Tibial artery (tissue), 4 donors: ENCODE data around the gene TXNDC11.

Source experiments
- DNase-seq, 2 donors: peaks; one replicate each; pipeline ENCODE4 v3.0.0-alpha.2; 2019
- H3K27ac ChIP-seq, 2 donors: fragments of 200-600 bp; sonication (generic) in 1 of 2; 1 replicate in 1 of 2; 2 replicates in 1 of 2; pipeline ENCODE4 v1.5.1; 2018 to 2019; ENCODE audit warnings: mild to moderate bottlenecking in 1 of 2
- H3K27me3 ChIP-seq, 2 donors: fragments of 200-600 bp; sonication (generic) in 1 of 2; one replicate each; pipeline versions ENCODE4 v1.5.1 to v1.6.0; 2016 to 2019
- H3K36me3 ChIP-seq, 3 donors: fragments of 200-600 bp; sonication (generic) in 2 of 3; one replicate each; pipeline ENCODE4 v1.5.1; 2016 to 2019; ENCODE audit warnings: mild to moderate bottlenecking in 2 of 3
- H3K4me1 ChIP-seq, 4 donors: fragments of 200-600 bp; sonication (generic) in 2 of 4; 1 replicate in 3 of 4; 2 replicates in 1 of 4; pipeline ENCODE4 v1.5.1; 2016 to 2019
- H3K4me3 ChIP-seq, 2 donors: fragments of 200-600 bp; sonication (generic) in 1 of 2; 1 replicate in 1 of 2; 2 replicates in 1 of 2; pipeline ENCODE4 v1.5.1; 2018 to 2019; ENCODE audit warnings: mild to moderate bottlenecking in 2 of 2
- H3K9me3 ChIP-seq, 3 donors: fragments of 200-600 bp; sonication (generic) in 1 of 3; one replicate each; pipeline ENCODE4 v1.5.1; 2016 to 2019
- intact Hi-C: fragments of 100-400 bp; cut with DNase I; formaldehyde crosslinking; loops from one replicate; pipeline ENCODE4 v1.15.0; 2023; ENCODE audit warnings: low total_unique reads
- TF ChIP-seq, protein P1 (sequence below), 2 experiments: fragments of 200-600 bp in 1 of 2; fragments of 450-650 bp in 1 of 2; IDR thresholded peaks; one replicate each; pipeline ENCODE4 v1.5.1; 2017 to 2019; ENCODE audit warnings: antibody characterized with exemption in 2 of 2, mild to moderate bottlenecking in 1 of 2, moderate library complexity in 1 of 2

TXNDC11 gene

GRCh38 chr16:11708421-11708820 is 34.2 kb downstream of the TXNDC11 start:
- H3K36me3 ChIP-seq, result peaks cover 5 to 45% (median 39%) of the 10 kb centered on the region in 3 donors
- H3K27ac ChIP-seq, result no peak overlapping the region
- TF ChIP-seq, protein P1, sequence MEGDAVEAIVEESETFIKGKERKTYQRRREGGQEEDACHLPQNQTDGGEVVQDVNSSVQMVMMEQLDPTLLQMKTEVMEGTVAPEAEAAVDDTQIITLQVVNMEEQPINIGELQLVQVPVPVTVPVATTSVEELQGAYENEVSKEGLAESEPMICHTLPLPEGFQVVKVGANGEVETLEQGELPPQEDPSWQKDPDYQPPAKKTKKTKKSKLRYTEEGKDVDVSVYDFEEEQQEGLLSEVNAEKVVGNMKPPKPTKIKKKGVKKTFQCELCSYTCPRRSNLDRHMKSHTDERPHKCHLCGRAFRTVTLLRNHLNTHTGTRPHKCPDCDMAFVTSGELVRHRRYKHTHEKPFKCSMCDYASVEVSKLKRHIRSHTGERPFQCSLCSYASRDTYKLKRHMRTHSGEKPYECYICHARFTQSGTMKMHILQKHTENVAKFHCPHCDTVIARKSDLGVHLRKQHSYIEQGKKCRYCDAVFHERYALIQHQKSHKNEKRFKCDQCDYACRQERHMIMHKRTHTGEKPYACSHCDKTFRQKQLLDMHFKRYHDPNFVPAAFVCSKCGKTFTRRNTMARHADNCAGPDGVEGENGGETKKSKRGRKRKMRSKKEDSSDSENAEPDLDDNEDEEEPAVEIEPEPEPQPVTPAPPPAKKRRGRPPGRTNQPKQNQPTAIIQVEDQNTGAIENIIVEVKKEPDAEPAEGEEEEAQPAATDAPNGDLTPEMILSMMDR (IDR thresholded peaks at IDR 0.05), result no peak
- intact Hi-C loops, result no loop called here
- peaks cover 0 to 16% (median 9%) of the 10 kb centered on the region in 4 donors for H3K4me1 ChIP-seq
- H3K4me3 ChIP-seq, result no peak overlapping the region
- no peaks in the 10 kb centered on the region for H3K9me3 ChIP-seq
- no peak for DNase-seq
- no peaks in the 10 kb centered on the region for H3K27me3 ChIP-seq

GRCh38 chr16:11707679-11708197 is 34.9 kb downstream of the TXNDC11 start:
- no peak overlapping the region for H3K4me3 ChIP-seq
- DNase-seq, result no peak
- H3K36me3 ChIP-seq, result peaks cover 5 to 43% (median 39%) of the 10 kb centered on the region in 3 donors
- TF ChIP-seq, protein P1 (IDR thresholded peaks at IDR 0.05), result no peak
- H3K4me1 ChIP-seq, result peaks cover 0 to 16% (median 9%) of the 10 kb centered on the region in 4 donors
- no peaks in the 10 kb centered on the region for H3K9me3 ChIP-seq
- no peak overlapping the region for H3K27ac ChIP-seq
- intact Hi-C loops, result no loop called here
- H3K27me3 ChIP-seq, result no peaks in the 10 kb centered on the region

DNA sequence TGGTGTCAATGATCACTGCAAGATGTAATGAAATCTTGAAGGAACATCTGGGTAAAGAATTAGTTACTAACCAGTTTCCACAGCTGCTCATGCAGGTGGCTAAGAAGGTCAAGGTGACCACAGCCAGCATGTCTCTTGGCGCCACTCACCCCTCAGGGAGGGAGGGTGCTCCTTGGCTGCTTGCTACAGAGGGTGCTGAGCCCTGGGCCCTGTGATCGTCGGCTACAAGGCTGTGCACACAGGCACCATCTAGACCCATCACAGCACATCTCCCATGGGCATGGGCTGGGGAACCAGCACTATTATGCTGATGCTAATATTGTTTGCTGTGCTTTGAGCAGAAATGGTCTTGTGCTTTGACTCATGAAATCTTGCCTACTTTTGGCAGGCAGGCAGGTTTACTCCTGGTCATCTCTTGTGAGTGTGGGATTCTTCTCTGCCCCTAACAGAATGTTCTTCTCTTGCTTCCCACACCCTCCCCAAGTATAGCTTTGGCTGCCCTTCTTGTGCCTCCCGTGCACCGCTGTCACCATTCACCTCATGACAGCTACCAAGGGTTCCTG is 36.4 kb downstream of the TXNDC11 start:
- no peak overlapping the region for H3K4me3 ChIP-seq
- H3K9me3 ChIP-seq, result no peaks in the 10 kb centered on the region
- TF ChIP-seq, protein P1 (IDR thresholded peaks at IDR 0.05), result no peak
- peaks cover 0 to 16% (median 9%) of the 10 kb centered on the region in 4 donors for H3K4me1 ChIP-seq
- intact Hi-C loops, result no loop called here
- H3K36me3 ChIP-seq, result peaks cover 5 to 32% (median 25%) of the 10 kb centered on the region in 3 donors
- no peak overlapping the region for H3K27ac ChIP-seq
- no peaks in the 10 kb centered on the region for H3K27me3 ChIP-seq
- DNase-seq, result no peak

GRCh38 chr16:11705311-11706025 is 37.2 kb downstream of the TXNDC11 start:
- no peak for DNase-seq
- H3K27ac ChIP-seq, result no peak overlapping the region
- H3K27me3 ChIP-seq, result no peaks in the 10 kb centered on the region
- TF ChIP-seq, protein P1 (IDR thresholded peaks at IDR 0.05), result no peak
- no peak overlapping the region for H3K4me3 ChIP-seq
- no peaks in the 10 kb centered on the region for H3K9me3 ChIP-seq
- H3K36me3 ChIP-seq, result peaks cover 5 to 24% (median 20%) of the 10 kb centered on the region in 3 donors
- intact Hi-C loops, result no loop called here
- H3K4me1 ChIP-seq, result peaks cover 0 to 16% (median 9%) of the 10 kb centered on the region in 4 donors

GRCh38 chr16:11700264-11701029 is 42.2 kb downstream of the TXNDC11 start:
- Histone ChIP-seq H3K27ac (no peak overlapping the region), H3K4me3 (no peak overlapping the region), H3K36me3 (peaks cover 29 to 60% (median 57%) of the 10 kb centered on the region in 3 donors)

More at GRCh38 chr16:11700264-11701029, 42.2 kb downstream of the TXNDC11 start:
- TF ChIP-seq, protein P1 (IDR thresholded peaks at IDR 0.05), result no peak
- Histone ChIP-seq H3K9me3 (no peaks in the 10 kb centered on the region), H3K27me3 (no peaks in the 10 kb centered on the region), H3K4me1 (peaks cover 0 to 6% (median under 1%) of the 10 kb centered on the region in 4 donors)
- no peak for DNase-seq
- intact Hi-C loops, result no loop called here
